Common myeloid progenitor, CD34-positive (primary cell): ENCODE measurements around the gene PREB.
"Not testable (repeated sequence)": the region's sequence is repeated elsewhere in the genome, so short reads cannot be mapped to it uniquely, and the experiment has no call there.

ENCODE experiments used
- CTCF ChIA-PET: fragments of 350-600 bp; sonication (Branson Sonifier 250); formaldehyde crosslinking; loops from one replicate; lab custom pipeline; 2021; ENCODE audit warnings: antibody characterized with exemption; lab: Charles Lee
- POLR2A ChIA-PET: fragments of 350-600 bp; sonication (Branson Sonifier 250); formaldehyde crosslinking; loops from one replicate; lab custom pipeline; 2021; ENCODE audit warnings: antibody characterized with exemption; lab: Charles Lee
- DNase-seq, 3 donors: peaks; one replicate each; pipeline versions ENCODE4 v3.0.0 to v3.0.0-alpha.2; 2013
- H3K27ac ChIP-seq, 2 experiments: 1 replicate in 1 of 2; 2 replicates in 1 of 2; pipeline ENCODE4 v1.7.0; 2013; ENCODE audit warnings: inconsistent platforms in 2 of 2, low read length in 2 of 2, mild to moderate bottlenecking in 2 of 2, low read depth in 1 of 2, moderate library complexity in 1 of 2; ENCODE audit not compliant: severe bottlenecking in 2 of 2, insufficient read depth in 1 of 2, poor library complexity in 1 of 2
- H3K27me3 ChIP-seq, 5 experiments: replicated peaks in 2 of 5; 1 replicate in 3 of 5; 2 replicates in 2 of 5; pipeline versions ENCODE4 v1.6.1 to v1.7.0; 2013; ENCODE audit warnings: low read length in 4 of 5, mild to moderate bottlenecking in 2 of 5, moderate library complexity in 2 of 5, inconsistent platforms in 1 of 5; ENCODE audit not compliant: insufficient read depth in 5 of 5, control insufficient read depth in 4 of 5
- H3K36me3 ChIP-seq, 4 experiments: 1 replicate in 2 of 4; 2 replicates in 2 of 4; pipeline versions ENCODE4 v1.6.1 to v1.7.0; 2013; ENCODE audit warnings: low read length in 3 of 4, control low read depth in 1 of 4, mild to moderate bottlenecking in 1 of 4; ENCODE audit not compliant: control insufficient read depth in 4 of 4, insufficient read depth in 4 of 4
- H3K4me1 ChIP-seq, 4 experiments: 1 replicate in 3 of 4; 2 replicates in 1 of 4; pipeline versions ENCODE4 v1.6.1 to v1.7.1; 2013; ENCODE audit warnings: low read length in 3 of 4, mild to moderate bottlenecking in 3 of 4, control low read depth in 1 of 4, inconsistent platforms in 1 of 4, moderate library complexity in 1 of 4; ENCODE audit not compliant: control insufficient read depth in 4 of 4, insufficient read depth in 4 of 4; ENCODE audit errors: control extremely low read depth in 1 of 4
- H3K4me3 ChIP-seq, 7 experiments: 1 replicate in 4 of 7; 2 replicates in 3 of 7; pipeline versions ENCODE4 v1.5.1 to v1.7.0; 2013; ENCODE audit warnings: mild to moderate bottlenecking in 7 of 7, low read length in 6 of 7, moderate library complexity in 6 of 7, inconsistent platforms in 2 of 7, low read depth in 2 of 7, control low read depth in 1 of 7; ENCODE audit not compliant: insufficient read depth in 4 of 7, control insufficient read depth in 1 of 7; ENCODE audit errors: extremely low read depth in 1 of 7
- H3K9me3 ChIP-seq, 5 experiments: 1 replicate in 4 of 5; 2 replicates in 1 of 5; pipeline versions ENCODE4 v1.6.1 to v1.7.1; 2013; ENCODE audit warnings: low read length in 4 of 5, mild to moderate bottlenecking in 2 of 5, inconsistent platforms in 1 of 5, low read depth in 1 of 5, moderate library complexity in 1 of 5; ENCODE audit not compliant: control insufficient read depth in 4 of 5, insufficient read depth in 2 of 5; ENCODE audit errors: control extremely low read depth in 1 of 5
- WGBS: methylation state at CpG from one replicate; pipeline ENCODE4 v1.1.5; 2013; ENCODE audit not compliant: insufficient coverage; 5-methylcytosine and 5-hydroxymethylcytosine counted together

Gene PREB

DNA sequence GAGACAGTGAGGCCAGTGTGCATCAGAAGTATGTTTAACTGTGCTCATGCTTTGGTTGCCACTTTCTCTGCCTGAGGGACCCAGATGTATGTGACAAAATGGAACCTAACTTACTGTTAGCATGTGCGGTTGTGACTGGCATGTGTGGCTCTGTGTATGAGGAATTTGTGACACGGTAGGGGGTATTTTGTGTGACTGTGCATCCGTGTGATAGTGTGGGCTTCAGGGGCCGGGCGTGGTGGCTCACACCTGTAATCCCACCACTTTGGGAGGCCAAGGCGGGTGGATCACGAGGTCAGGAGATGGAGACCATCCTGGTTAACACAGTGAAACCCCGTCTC lies 15.1 kb downstream of the PREB start:
- H3K9me3 ChIP-seq, H3K27ac ChIP-seq, H3K36me3 ChIP-seq, POLR2A ChIA-PET, CTCF ChIA-PET: not testable (repeated sequence)
- 86% methylated on average over 5 of the region's 8 CpGs for WGBS
- Histone ChIP-seq H3K4me3 (peak overlapping the region; percentile 32 to 75 (median 62)), H3K4me1 (peaks cover 0 to 33% (median 25%) of the 10 kb centered on the region in 4 experiments), H3K27me3 (peaks cover 0 to 24% (median 0%) of the 10 kb centered on the region in 5 experiments)
- peak in 1 of 3 donors; percentile 43 for DNase-seq

DNA sequence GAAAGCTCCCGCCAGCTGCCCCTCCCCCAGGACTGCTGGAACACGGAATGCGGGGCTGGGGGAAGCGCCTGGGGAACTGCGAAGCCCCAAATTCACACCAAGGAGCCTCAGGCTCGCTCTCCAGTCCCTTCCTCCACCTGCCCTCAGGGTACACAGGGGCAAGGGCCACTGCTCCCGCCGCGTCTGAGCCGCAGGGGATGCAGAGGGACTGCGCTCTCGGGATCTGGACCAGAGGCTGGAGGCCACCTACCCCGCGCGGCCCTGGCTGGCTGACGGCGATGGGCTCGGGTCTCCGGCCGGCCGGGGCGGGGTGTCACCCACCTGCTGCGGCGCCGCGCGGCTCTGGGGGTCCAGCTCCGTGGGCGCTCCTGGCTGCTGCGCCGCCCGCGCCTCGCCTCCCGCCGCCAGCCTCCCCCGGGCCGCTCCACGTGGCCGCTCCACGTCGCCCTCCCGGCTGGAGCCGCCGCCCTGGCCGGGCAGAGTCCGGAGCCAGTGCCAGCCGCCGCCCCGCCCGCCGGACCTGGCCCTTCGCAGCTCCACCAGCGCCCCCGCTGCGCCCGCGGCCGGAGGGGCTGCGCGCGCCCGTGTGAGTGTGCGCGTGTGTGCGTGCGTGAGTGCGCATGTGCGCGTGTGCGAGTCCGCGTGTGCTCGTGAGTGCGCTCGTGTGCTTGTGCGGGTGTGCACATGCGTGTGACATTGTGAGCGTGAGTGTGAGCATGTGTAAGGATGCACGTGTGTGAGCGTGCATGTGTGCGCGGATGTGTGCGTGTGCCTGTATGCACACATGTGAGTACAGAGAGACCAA lies 15.7 kb downstream of the PREB start, which contains the start of gene CGREF1:
TSS of gene CGREF1 (minus strand) at position 604 of the 805 bp plus-strand sequence. CDS start 14,762 bp downstream, outside the sequence.
- H3K9me3 ChIP-seq, result no peaks in the 10 kb centered on the region
- DNase-seq, result peak in 2 of 3 donors; percentile 47 to 58
- H3K27me3 ChIP-seq, result peaks cover 0 to 24% (median 0%) of the 10 kb centered on the region in 5 experiments
- no peak within 1 kb of the TSS for H3K27ac ChIP-seq
- 4% methylated on average over 77 of the region's 84 CpGs for WGBS
- ChIA-PET CTCF (interaction anchor here (1.3 kb wide), 1 partner anchor 51 kb away, joined by 5 read pairs; no protein-coding TSS in a partner anchor), POLR2A (no interaction called here)
- peaks cover 0 to 27% (median 22%) of the 10 kb centered on the region in 4 experiments for H3K4me1 ChIP-seq
- H3K36me3 ChIP-seq, result no peaks in the 10 kb centered on the region
- peak within 1 kb of the TSS; percentile 32 to 75 (median 62) for H3K4me3 ChIP-seq

DNA sequence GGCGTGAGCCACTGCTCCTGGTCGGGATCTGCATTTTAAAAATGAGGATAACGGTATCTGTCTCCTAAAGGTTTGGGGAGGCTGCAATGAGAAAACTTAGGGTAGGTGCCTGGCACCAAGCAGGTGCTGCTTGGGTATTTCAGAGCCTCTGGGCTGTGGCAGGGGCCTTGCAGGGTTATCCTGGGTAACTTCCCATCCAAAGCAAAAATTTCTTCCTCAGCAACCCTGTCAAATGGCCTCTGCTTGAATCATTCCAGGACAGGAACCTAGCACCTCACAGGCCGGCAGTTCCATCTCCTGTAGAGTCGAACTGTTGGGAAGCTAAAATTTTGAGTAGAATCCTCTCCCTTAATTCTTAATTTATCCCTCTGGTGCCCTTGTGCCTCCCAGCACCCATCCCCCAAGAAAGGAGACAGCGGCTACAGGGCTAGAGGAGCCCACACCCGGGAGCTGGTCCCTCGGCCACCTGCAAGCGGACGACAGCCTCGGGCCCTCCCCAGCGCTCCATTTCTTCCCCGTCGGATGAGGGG lies 16.4 kb downstream of the PREB start:
- WGBS, result 29% methylated on average over 13 of the region's 14 CpGs
- Histone ChIP-seq H3K4me3 (peak overlapping the region; percentile 32 to 75 (median 62)), H3K36me3 (no peaks in the 10 kb centered on the region), H3K9me3 (no peaks in the 10 kb centered on the region), H3K4me1 (peaks cover 0 to 24% (median 16%) of the 10 kb centered on the region in 4 experiments), H3K27ac (no peak overlapping the region), H3K27me3 (peaks cover 0 to 22% (median 0%) of the 10 kb centered on the region in 5 experiments)
- ChIA-PET CTCF (interaction anchor here (1.3 kb wide), 1 partner anchor 52 kb away, joined by 5 read pairs; no protein-coding TSS in a partner anchor), POLR2A (no interaction called here)
- DNase-seq, result no peak

DNA sequence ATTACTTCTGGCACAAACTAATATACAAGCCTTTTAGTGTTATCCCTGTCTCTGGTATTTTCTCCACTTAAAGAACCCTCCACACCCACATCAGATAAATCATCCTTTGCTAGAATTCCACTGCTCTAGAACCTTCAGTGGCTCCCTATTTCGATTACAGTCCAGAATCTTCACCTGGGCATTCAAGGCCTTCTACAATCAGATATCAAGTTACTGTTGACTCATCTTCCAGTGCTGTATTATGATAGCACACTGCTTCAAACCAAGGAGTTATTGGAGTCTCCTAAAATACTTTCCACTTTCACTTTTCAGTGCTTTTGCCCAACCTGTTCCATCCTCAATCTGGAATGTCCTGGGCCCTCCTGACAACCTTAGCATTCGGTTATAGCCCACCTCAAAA lies 18.9 kb downstream of the PREB start:
- ChIA-PET POLR2A (interaction anchor here (0.6 kb wide), 1 partner anchor 40 kb away, joined by 3 read pairs; no protein-coding TSS in a partner anchor), CTCF (interaction anchor here (0.7 to 1.6 kb wide), 4 partner anchors 14 to 43 kb away, joined by 3 to 4 read pairs (median 4); no protein-coding TSS in a partner anchor)
- peaks cover 0 to 14% (median 11%) of the 10 kb centered on the region in 4 experiments for H3K4me1 ChIP-seq
- peaks cover 0 to 15% (median 0%) of the 10 kb centered on the region in 5 experiments for H3K27me3 ChIP-seq
- no peaks in the 10 kb centered on the region for H3K36me3 ChIP-seq
- DNase-seq, result no peak
- H3K9me3 ChIP-seq, result no peaks in the 10 kb centered on the region
- no peak overlapping the region for H3K4me3 ChIP-seq
- no peak overlapping the region for H3K27ac ChIP-seq
- WGBS, result 76% methylated on average over 2 of the region's 2 CpGs

DNA sequence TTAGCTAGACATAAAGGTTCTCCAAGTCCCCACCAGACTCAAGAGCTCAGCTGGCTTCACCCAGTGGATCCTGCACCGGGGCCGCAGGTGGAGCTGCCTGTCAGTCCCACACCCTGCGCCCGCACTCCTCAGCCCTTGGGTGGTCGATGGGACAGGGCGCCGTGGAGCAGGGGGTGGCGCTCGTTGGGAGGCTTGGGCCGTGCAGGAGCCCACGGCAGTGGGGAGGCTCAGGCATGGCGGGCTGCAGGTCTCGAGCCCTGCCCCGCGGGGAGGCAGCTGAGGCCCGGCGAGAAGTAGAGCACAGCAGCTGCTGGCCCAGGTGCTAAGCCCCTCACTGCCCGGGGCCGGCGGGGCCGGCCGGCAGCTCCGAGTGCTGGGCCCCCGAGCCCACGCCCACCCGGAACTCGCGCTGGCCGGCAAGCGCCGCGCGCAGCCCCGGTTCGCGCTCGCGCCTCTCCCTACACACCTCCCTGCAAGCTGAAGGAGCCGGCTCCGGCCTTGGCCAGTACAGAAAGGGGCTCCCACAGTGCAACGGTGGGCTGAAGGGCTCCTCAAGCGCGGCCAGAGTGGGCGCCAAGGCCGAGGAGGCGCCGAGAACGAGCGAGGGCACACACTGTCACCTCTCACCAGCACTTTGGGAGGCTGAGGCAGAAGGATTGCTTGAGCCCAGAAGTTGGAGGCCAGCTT lies 22.9 kb downstream of the PREB start:
- WGBS, result 97% methylated on average over 38 of the region's 49 CpGs
- H3K27ac ChIP-seq, H3K27me3 ChIP-seq, H3K36me3 ChIP-seq, POLR2A ChIA-PET, H3K9me3 ChIP-seq, H3K4me1 ChIP-seq, DNase-seq, H3K4me3 ChIP-seq: not testable (repeated sequence)
- CTCF ChIA-PET, result interaction anchor here (1.2 to 2.3 kb wide), 5 partner anchors 9 to 169 kb away, joined by 4 to 10 read pairs (median 5); partner anchors contain the start of gene ABHD1

DNA sequence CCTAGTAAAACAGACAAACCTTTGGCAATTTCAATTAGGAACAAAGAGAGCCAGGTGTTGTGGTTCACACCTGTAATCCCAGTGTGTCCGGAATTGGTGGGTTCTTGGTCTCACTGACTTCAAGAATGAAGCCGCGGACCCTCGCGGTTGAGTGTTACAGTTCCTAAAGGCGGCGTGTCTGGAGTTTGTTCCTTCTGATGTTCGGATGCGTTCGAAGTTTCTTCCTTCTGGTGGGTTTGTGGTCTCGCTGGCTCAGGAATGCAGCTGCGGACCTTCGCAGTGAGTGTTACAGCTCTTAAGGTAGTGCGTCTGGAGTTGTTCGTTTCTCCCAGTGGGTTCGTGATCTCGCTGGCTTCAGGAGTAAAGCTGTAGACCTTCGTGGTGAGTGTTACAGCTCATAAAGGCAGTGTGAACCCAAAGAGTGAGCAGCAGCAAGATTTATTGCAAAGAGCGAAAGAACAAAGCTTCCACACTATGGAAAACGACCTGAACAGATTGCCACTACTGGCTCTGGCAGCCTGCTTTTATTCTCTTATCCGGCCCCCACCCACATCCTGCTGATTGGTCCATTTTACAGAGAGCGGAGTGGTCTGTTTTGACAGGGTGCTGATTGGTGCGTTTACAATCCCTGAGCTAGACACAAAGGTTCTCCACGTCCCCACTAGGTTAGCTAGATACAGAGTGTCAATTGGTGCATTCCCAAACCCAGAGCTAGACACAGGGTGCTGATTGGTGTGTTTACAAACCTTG lies 23.7 kb downstream of the PREB start:
- H3K27ac ChIP-seq, H3K9me3 ChIP-seq, H3K4me3 ChIP-seq, H3K4me1 ChIP-seq, H3K27me3 ChIP-seq, H3K36me3 ChIP-seq, DNase-seq, POLR2A ChIA-PET: not testable (repeated sequence)
- WGBS, result 94% methylated on average over 24 of the region's 24 CpGs
- CTCF ChIA-PET, result interaction anchor here (1.7 to 1.8 kb wide), 3 partner anchors 9 to 169 kb away, joined by 4 to 10 read pairs (median 4); no protein-coding TSS in a partner anchor
